ENCODE data around the gene PABPN1.

PABPN1 gene

GRCh38 chr14:23359167-23359626 is 37.9 kb downstream of the PABPN1 start:
- DNase-seq, result no peak

GRCh38 chr14:23359722-23360447 is 38.6 kb downstream of the PABPN1 start:
- no peak for DNase-seq

DNA sequence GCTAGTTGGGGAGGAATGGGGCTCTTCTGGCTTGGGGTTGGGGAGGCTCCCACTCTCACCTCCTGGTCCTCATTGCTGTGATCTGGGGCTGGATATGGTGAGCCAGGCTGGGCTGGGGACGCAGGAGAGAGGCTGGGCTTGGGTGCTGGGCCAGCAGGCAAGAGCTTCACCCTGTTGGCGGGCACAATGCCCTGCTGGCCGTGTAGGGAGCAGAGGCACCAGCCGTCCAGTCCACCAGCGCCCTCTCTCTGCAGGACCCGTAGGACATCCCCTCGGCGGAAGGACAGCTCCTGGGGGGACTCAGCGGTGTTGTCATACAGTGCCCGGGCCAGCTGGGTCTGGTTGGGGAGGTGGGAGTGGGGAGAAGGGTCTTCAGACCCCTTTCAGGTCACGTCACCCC is 39.2 kb downstream of the PABPN1 start:
- no peak for DNase-seq

DNA sequence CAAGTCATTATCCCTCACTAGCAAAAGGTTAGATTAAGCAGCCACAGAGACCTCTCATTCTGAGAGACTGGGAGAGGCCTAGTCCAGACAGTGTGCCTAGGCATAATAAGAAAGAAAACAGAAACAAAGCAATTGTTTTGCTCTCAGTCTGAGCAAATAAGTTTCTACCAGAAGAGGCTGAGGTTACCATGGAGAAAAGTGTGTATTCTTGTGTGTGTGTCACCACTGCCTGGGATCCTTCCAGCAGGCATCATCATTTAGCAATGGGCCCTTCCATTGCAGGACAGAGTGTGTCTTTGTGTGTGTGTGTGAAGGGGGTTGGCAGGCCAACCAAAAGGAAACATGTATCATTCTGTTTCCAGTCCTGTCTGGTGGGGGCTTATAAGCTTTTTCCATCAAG is 40.1 kb downstream of the PABPN1 start:
- no peak for DNase-seq

GRCh38 chr14:23361763-23362162 is 40.5 kb downstream of the PABPN1 start:
- DNase-seq, result no peak

DNA sequence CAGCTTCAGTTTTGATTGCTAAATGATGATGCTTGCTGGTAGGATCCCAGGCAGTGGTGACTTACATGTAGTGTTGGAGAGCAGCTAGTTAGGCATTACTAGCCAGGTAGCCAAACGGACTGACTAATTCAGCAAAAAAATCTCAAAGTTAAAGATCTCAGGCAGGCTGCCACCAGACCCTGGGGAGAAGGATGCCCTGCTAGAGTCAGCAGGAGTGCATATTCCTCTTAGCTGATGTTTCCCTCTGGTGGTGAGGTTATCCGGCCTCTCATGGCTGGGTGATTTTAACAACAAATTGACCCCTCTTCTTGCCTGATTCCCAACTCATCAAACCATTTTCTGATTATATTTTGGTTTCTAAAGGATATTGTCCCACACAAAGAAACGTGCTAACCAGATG is 40.9 kb downstream of the PABPN1 start:
- DNase-seq, result no peak

DNA sequence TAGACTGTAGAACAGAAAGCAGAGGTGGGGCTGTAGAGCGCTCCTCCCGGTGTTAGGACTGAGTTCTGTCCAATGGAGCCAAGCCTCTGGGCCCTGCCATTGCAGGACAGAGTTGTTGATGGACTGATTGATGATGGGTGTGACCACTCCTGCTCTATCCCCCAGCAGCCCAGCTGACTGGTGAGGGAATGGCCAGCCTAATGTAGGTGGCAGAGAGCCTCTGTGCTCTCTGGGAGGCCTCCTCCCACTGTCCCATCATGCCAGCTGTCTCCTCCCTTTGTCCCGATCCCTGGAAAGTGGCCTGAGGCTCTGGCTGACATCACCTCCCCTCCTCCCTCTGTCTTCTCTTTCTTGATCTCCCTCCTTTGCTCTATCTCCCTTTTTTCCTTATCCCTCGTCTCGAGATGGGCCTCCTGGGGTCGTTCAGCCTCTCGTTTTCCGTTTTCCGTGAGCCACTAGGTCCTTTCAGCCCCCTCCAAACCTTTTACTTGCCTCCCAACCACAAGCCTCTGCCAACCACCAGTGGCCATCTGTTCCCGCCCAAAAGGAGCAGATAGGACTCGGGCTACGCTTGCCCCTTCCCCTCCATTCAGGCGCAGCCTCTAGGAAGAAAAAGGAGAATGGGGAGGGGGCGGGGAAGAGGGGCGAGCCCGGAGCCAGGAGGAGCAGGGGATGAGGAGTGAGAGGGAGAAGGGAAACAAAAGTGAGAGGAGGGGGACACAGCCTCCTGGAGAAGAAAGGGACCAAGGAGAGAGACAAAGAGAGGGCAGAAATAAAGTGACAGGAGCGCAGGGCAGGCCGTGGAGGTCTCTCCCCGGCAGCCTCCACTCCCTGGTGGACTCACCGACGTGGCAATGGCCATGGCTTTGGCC is 43.1 kb downstream of the PABPN1 start:
- peak; percentile 59 for DNase-seq

GRCh38 chr14:23365036-23365731 is 43.9 kb downstream of the PABPN1 start, which contains the start of gene EFS:
Gene EFS (minus strand): TSS chr14:23365172. CDS start chr14:23365025, 147 bp downstream.
- no peak for DNase-seq

- DNase-seq, result peak; percentile 69
Observed at GRCh38 chr14:23365732-23366425, 44.6 kb downstream of the PABPN1 start.

- DNase-seq, result peak; percentile 68
Observed at GRCh38 chr14:23366426-23366921, 45.2 kb downstream of the PABPN1 start.

DNA sequence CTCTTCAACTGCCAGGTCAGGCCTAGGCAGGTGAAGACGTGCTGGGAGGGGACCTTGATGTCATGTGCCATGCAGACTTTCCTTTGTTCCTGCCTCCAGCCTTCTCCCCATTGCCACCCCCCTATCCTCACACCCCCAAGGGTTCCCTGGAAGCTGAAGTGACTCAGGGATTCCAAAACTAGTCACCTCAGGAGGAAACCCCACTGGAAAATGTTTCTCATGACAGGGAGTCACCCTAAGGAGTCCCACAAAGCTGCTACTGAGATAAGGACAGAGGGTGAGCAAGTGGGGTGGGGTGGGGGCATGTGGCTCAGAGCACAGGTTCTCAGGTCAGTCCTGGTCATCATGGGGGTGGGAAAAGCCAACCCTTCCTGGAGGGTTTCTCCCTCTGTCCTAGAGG is 49.0 kb downstream of the PABPN1 start:
- no peak for DNase-seq

DNA sequence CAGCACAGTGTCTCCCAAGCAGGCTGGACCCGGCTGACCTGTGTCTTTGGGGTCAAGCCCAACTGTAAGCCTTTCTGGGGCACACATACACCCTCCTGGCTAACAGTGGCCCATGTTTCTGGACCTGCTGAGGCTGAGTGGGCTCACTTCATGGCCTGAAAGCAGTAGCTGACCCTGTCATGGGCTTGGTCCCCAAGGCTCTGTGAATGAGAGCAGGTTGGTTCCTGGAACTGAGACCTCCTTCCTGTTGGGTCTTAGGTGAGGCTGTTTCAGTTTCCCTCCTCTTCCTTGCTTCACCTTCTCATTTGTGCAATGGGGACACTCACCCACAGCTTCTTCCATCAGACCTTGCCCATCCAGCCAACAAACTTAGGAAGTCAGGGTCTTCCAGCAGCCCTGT is 50.6 kb downstream of the PABPN1 start:
- DNase-seq, result no peak

DNA sequence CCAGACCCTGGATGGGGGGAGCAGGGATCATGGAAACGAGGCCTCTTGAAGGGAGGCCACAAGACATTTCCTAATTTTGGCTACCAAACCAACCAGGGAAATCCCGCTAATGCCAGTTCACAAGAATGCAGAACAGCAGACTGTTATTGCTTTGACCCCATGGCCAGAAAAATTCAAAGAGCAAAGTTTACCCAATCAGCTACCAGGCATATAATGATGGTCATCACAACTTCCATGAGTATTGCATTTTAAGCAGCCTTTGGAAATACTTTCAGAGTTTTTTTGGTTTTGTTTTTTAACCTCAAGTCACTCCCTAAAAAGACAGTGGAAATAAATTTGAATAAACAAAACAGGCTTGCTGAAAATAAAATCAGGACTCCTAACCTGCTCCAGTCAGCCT is 51.3 kb downstream of the PABPN1 start, which contains the start of gene IL25:
IL25 (plus strand) TSS at position 301 of the 400 bp plus-strand sequence.
- no peak for DNase-seq

- DNase-seq, result no peak
Observed at GRCh38 chr14:23373041-23373440, 51.8 kb downstream of the PABPN1 start.

All from NCI-H524 treated with DMSO at 0.1 percent for 48 hours (cell line).